LNCAP (cell line): ENCODE results near the gene KCNH2.

Source experiments
- TF ChIP-seq, protein P1 (sequence below): fragments of 450-650 bp; IDR thresholded peaks from 2 replicates; pipeline ENCODE4 v1.5.1; 2017; ENCODE audit warnings: mild to moderate bottlenecking

The KCNH2 gene

DNA sequence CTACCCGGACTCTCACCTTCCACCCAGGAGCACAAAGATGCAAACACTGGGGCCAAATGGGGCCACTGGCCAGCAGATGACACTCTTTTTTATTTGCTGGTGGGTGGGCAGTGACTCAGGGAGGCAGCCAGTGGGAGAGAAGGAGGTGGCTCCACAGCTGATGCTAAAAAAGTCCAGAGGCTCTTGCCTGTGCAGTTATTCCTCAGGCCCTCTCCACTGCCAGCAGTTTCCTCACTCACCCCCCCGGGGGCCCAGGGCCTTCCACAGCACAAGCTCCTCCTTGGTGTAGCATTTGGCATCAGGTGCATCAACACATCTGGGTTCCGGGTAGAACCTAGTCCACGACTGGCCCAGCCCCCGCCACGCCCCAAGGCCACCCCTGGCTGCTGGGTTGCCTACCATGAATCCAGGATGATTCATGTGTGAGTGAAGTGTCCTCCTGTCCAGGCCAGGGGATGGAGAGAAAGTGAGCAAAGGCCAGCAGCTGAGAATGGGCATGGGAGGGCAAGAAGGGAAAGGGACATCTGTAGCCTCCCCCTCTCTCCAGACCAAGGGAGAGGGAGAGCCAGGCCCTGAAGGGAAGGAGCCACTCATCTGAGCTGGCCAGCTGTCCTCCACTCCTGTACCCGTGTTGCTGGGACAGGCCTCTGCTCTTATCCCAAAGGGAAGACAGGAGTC is 1.7 kb upstream of the KCNH2 start:
- TF ChIP-seq, protein P1, sequence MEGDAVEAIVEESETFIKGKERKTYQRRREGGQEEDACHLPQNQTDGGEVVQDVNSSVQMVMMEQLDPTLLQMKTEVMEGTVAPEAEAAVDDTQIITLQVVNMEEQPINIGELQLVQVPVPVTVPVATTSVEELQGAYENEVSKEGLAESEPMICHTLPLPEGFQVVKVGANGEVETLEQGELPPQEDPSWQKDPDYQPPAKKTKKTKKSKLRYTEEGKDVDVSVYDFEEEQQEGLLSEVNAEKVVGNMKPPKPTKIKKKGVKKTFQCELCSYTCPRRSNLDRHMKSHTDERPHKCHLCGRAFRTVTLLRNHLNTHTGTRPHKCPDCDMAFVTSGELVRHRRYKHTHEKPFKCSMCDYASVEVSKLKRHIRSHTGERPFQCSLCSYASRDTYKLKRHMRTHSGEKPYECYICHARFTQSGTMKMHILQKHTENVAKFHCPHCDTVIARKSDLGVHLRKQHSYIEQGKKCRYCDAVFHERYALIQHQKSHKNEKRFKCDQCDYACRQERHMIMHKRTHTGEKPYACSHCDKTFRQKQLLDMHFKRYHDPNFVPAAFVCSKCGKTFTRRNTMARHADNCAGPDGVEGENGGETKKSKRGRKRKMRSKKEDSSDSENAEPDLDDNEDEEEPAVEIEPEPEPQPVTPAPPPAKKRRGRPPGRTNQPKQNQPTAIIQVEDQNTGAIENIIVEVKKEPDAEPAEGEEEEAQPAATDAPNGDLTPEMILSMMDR = no peak

DNA sequence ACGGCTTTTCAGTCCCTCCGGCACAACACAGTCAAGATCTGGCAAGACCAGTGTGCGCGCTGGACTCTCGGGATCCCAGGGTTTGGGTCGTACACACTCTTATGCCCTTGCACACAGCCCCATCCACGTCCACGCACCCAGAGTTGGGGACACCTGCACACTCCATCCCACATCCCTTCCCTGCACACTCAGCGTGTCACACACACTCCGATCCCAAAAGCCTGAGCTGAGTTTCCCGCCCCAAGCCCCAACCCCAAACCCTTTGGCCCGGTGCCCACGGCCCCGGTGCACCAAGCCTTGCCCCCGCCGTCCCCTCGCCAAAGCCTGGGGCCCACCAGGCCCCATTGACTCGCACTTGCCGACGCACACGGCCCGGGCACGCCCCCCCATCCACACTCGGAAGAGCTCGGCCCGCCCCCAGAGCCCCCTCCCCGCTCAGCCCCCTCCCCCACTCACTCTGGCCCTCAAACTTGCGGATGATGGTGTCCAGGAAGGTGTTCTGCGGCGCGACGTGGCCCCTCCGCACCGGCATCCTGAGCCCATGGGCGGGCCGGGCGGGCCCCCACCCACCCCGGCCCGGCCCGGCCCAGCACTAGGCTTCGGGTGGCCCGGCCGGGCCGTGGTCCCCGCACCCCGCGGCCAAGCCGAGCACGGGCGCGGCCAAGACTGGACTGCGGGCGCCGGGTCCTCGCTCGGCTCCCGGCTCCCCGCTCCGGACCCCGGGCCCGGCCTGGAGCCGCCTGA is 567 bp downstream of the KCNH2 start:
- TF ChIP-seq, protein P1 = no peak

DNA sequence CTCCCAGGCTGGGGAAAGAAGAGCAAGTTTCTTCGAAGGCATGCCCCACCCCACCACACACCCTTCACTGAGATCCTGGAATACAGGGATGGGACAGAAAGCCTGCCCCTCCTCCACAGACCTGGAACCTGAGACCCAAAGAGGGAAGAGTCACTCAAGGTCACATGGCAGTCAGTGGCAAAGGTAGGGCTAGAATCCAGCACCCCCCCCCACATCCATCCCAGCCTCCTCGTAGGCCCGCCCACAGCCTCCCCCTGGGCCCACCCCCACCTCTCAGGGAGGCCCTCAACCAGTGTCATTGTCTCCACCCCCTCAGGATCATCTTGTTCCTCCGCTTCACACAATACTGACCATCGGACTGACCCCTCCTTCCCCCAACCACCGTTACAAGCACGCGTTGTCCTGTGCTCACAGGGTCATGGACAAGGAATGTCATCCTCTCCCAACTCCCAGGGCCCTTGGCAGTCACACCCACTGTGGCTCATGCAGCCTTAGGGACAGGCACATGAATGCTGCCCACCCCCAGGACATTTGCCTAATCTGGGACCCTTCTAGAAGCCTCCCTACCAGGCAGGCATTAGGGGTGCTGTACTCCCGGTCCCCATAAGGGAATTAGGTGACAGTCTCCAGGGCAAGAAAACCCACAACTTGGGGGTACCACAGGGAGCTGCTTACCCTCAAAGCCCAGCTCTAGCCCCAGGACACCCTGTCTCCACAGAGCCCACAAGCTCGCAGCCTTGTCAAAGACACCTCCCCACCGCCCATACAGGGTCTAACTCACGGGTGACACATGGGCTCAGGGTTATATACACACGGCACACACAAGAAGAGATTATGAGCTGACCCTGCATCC is 1.4 kb downstream of the KCNH2 start:
- TF ChIP-seq, protein P1 = no peak

DNA sequence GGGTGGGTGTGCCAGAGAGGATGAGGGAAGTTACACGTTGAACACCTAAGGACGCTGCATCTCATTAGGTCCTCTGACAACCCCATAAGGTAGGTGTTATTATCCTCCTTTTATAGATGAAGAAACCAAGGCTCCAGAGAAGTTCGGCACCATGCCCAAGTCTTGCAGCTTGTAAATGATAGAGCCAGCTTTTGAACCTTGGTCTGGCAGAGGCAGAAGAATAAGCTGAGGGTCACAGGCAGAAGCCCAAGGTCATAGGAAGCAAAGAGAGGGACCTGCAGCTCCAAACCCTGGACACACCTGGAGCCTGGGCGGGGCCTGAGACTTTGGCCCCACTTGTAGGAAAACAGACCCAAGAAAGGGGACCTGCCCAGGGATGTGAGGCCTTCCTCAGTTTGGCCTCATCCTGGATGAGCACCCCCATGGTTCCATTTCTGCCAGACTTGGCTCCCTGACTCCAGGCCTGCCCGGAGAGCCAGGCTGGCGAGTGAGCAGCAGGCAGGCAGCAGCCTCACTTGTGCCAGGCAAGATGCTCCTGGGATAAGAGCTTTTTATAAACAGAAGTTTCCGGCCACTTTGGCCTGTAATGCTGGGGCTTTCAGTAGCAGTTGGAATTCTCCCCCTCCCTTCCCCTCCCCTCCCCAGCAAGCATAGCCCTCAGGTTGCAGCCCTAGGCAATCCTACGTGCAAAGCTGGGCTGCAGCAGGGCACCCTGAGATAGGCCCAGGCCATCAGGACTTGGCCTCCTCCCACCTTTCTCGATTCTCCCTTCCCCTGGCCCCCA is 2.4 kb downstream of the KCNH2 start:
- TF ChIP-seq, protein P1 = no peak

DNA sequence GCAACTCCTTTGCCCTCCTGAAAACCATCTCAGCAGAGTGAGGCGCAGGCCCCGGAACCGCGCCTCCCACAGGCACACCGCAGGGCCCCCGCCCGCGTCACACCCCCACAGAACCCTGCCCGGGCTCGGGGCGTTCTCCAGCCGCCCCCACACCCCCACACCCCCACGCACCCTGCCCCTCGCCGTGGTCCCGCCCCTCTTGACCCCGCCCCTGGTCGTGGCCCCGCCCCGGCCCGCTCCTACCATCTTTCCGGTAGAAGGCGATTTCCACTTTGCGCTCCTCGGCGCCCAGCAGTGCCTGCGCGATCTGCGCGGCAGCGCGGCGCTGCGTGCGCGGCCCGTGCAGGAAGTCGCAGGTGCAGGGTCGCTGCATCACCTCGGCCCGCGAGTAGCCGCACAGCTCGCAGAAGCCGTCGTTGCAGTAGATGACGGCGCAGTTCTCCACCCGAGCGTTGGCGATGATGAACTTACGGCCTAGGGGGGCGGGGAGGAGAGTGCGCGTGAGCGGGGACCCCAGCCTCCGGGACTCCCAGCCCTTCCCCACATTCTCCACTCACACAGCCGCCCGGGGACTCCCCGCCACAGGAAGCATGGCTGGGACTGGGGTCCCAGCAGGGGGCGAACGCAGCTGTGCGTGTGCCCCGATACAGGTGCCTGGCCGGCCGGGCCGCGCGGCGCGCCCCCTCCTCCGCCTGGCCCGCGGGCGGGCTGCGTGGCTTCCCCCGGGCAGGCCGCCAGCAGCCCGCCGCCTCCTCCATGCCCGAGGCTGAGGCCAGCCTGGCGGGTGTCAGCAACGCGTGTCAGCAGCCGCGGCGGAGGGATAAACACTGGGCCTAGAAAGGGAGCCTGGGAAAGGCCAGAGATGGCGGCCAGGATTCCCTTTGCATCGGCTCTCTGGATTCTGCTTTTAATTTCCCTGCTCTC is 3.4 kb downstream of the KCNH2 start:
- TF ChIP-seq, protein P1 = peak; percentile 40; the same call in 1 of the 2 replicates

DNA sequence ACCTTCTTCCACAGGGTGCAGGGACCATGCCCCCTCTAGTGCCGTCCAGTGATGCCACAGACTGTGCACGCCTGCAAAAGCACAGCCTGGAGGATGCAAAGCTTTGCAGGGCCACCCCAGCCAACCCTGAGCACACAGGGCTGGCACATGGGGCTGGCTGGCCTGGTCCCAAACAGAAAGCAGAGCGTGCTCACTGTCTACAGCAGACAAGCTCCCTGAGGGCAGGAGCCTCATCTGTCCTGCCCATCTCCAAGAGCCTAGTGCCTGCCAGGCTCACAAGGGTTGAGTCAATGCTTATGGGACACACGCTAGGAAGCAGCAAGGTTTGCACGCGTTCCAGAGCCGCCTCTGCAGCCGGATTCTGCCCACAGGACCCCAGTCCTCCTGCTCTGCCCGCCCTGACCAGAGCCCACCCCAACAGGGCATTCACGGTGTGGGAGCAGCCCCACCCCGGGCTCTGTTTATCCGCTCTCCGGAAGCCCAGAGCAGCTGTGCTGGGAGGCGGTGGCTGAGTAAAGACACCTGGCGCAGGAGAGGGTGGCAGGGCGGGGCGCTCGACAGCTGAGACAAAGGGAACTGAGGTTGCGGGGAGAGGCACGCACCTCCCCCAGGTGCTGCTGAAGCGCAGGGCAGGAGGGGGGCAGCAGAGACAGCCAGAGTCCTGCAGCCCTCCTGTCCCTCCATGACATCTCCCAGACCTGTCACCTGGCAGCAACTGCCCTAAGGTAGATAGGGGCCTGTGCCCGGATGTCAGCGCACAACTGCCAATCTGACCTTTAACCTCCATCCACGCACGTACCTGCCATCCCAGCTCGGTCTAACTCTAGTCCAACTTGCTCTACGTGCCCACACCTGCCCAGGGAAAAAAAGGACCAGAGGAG is 4.3 kb downstream of the KCNH2 start:
- TF ChIP-seq, protein P1 = no peak
